CD4-positive, alpha-beta memory T cell (primary cell): Measurements from ENCODE around the gene TMEM167B. TPM values are rescaled to one million over a fixed set of nuclear protein-coding genes. Genes with fewer than 3 reads are reported as not detected.
A peak's percentile ranks its signal among the peaks of the same experiment; 100 is the strongest.

ENCODE experiments used
- CTCF ChIA-PET: fragments of 350-600 bp; sonication (Branson Sonifier 250); formaldehyde crosslinking; loops from one replicate; lab custom pipeline; 2021; ENCODE audit warnings: inconsistent platforms; ENCODE audit not compliant: partially characterized antibody; lab: Charles Lee
- POLR2A ChIA-PET: fragments of 350-600 bp; sonication (Branson Sonifier 250); formaldehyde crosslinking; loops from one replicate; lab custom pipeline; 2021; ENCODE audit not compliant: partially characterized antibody; lab: Charles Lee
- DNase-seq, 5 donors: peaks; one replicate each; pipeline versions ENCODE4 v3.0.0 to v3.0.0-alpha.2; 2020 to 2022; ENCODE audit warnings: mixed read lengths in 1 of 5
- H3K27ac ChIP-seq: one replicate; pipeline ENCODE4 v1.7.0; 2013; ENCODE audit warnings: low read depth, low read length
- H3K27me3 ChIP-seq: 2 replicates; pipeline ENCODE4 v1.7.0; 2013; ENCODE audit warnings: mild to moderate bottlenecking, low read length, moderate library complexity; ENCODE audit not compliant: insufficient read depth
- H3K36me3 ChIP-seq: 2 replicates; pipeline ENCODE4 v1.7.0; 2013; ENCODE audit warnings: mild to moderate bottlenecking, low read length, moderate library complexity; ENCODE audit not compliant: insufficient read depth
- H3K4me1 ChIP-seq: 2 replicates; pipeline ENCODE4 v1.7.0; 2013; ENCODE audit warnings: mild to moderate bottlenecking, low read length, moderate library complexity; ENCODE audit not compliant: insufficient read depth
- H3K4me3 ChIP-seq, 2 donors: one replicate each; pipeline ENCODE4 v1.7.0; 2013; ENCODE audit warnings: low read length in 2 of 2, mild to moderate bottlenecking in 1 of 2
- H3K9me3 ChIP-seq, 2 donors: one replicate each; pipeline ENCODE4 v1.7.0; 2013; ENCODE audit warnings: low read length in 2 of 2, control low read depth in 1 of 2; ENCODE audit not compliant: control insufficient read depth in 1 of 2
- H3K27ac Mint-ChIP-seq, 7 donors: one replicate each; pipeline ENCODE4 v1.8.0; 2020 to 2021; ENCODE audit warnings: mixed read lengths in 7 of 7, mild to moderate bottlenecking in 6 of 7, inconsistent platforms in 3 of 7, moderate library complexity in 3 of 7
- H3K27me3 Mint-ChIP-seq, 2 donors: one replicate each; pipeline ENCODE4 v1.8.0; 2020 to 2021; ENCODE audit warnings: mixed read lengths in 2 of 2
- H3K36me3 Mint-ChIP-seq, 2 donors: one replicate each; pipeline ENCODE4 v1.8.0; 2020 to 2021; ENCODE audit warnings: mixed read lengths in 2 of 2, inconsistent platforms in 1 of 2, mild to moderate bottlenecking in 1 of 2
- H3K4me1 Mint-ChIP-seq, 4 donors: one replicate each; pipeline ENCODE4 v1.8.0; 2020 to 2021; ENCODE audit warnings: mixed read lengths in 4 of 4, mild to moderate bottlenecking in 1 of 4
- H3K4me3 Mint-ChIP-seq, 8 donors: one replicate each; pipeline ENCODE4 v1.8.0; 2020 to 2021; ENCODE audit warnings: mixed read lengths in 8 of 8, mild to moderate bottlenecking in 7 of 8, moderate library complexity in 6 of 8, inconsistent platforms in 3 of 8
- H3K9me3 Mint-ChIP-seq, 8 donors: one replicate each; pipeline ENCODE4 v1.8.0; 2020 to 2021; ENCODE audit warnings: mixed read lengths in 8 of 8, mild to moderate bottlenecking in 5 of 8, inconsistent platforms in 3 of 8, moderate library complexity in 1 of 8
- intact Hi-C: fragments of 100-400 bp; cut with micrococcal nuclease; formaldehyde crosslinking; loops from one replicate; pipeline ENCODE4 v1.15.1; 2023
- polyA plus RNA-seq, 2 donors: library from polyadenylated mRNA; unstranded; fragments of 300-500 nt; fragmentation: Illumina TruSeq; gene quantifications; one replicate each; pipeline ENCODE4 v1.2.3, GENCODE V29; 2021
- total RNA-seq, 2 experiments: library from RNA; stranded (reverse); gene quantifications; one replicate each; pipeline ENCODE4 v1.2.3, GENCODE V29; 2021

TMEM167B gene
- total and polyA plus RNA-seq, 4 experiments from 2014 or later = 38.8 to 47.9 (median 42.2) TPM

GRCh38 chr1:109120356-109120755 lies 29.8 kb downstream of the TMEM167B start:
- peaks cover 1 to 12% of the 10 kb centered on the region in 2 donors for H3K36me3 Mint-ChIP-seq
- H3K9me3 Mint-ChIP-seq = no peaks in the 10 kb centered on the region
- POLR2A ChIA-PET = no interaction called here
- intact Hi-C loops = no loop called here
- H3K9me3 ChIP-seq = no peaks in the 10 kb centered on the region
- H3K27ac Mint-ChIP-seq = no peak overlapping the region
- no peaks in the 10 kb centered on the region for H3K4me1 ChIP-seq
- no peak for DNase-seq
- CTCF ChIA-PET = no interaction called here
- no peaks in the 10 kb centered on the region for H3K36me3 ChIP-seq
- H3K4me3 Mint-ChIP-seq = no peak overlapping the region
- H3K27ac ChIP-seq = no peak overlapping the region
- no peaks in the 10 kb centered on the region for H3K27me3 ChIP-seq
- no peak overlapping the region for H3K4me3 ChIP-seq
- peaks cover 0 to 8% (median 5%) of the 10 kb centered on the region in 4 donors for H3K4me1 Mint-ChIP-seq
- H3K27me3 Mint-ChIP-seq = no peaks in the 10 kb centered on the region

DNA sequence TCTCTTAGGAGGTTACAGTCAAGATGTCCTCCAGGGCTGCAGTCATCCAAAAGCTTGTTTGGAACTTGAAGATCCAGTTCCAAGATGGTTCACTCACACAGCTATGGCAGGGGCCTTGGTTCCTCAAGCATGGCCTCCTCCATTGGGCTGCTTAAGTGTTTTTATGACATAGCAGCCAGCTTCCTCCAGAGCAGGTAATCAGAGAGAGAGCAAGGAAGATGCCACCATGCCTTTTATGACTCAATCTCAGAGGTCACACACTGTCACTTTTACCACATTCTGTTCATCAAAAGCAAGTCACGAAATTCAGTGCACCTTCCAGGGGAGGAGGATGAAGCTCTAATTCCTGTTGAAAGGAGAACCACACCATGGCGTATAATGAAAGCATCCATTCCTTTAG lies 40.5 kb downstream of the TMEM167B start:
- no peaks in the 10 kb centered on the region for H3K27me3 ChIP-seq
- Mint-ChIP-seq H3K36me3 (peaks cover 0 to 9% of the 10 kb centered on the region in 2 donors), H3K4me1 (peaks cover 0 to 6% (median 2%) of the 10 kb centered on the region in 4 donors), H3K4me3 (no peak overlapping the region), H3K27ac (no peak overlapping the region), H3K27me3 (no peaks in the 10 kb centered on the region), H3K9me3 (no peaks in the 10 kb centered on the region)
- intact Hi-C loops = no loop called here
- no peaks in the 10 kb centered on the region for H3K9me3 ChIP-seq
- POLR2A ChIA-PET = no interaction called here
- H3K36me3 ChIP-seq = no peaks in the 10 kb centered on the region
- no peak for DNase-seq
- CTCF ChIA-PET = interaction anchor here (1.0 to 2.0 kb wide), 2 partner anchors 8 to 17 kb away, joined by 4 to 5 read pairs; partner anchors contain the start of gene ELAPOR1
- no peak overlapping the region for H3K27ac ChIP-seq
- H3K4me1 ChIP-seq = no peaks in the 10 kb centered on the region
- H3K4me3 ChIP-seq = no peak overlapping the region

GRCh38 chr1:109131800-109132199 lies 41.2 kb downstream of the TMEM167B start:
- peaks cover 0 to 6% (median 2%) of the 10 kb centered on the region in 4 donors for H3K4me1 Mint-ChIP-seq
- no peak overlapping the region for H3K27ac Mint-ChIP-seq
- no peak overlapping the region for H3K4me3 Mint-ChIP-seq
- intact Hi-C loops = no loop called here
- no peaks in the 10 kb centered on the region for H3K27me3 Mint-ChIP-seq
- no peaks in the 10 kb centered on the region for H3K9me3 Mint-ChIP-seq
- H3K36me3 Mint-ChIP-seq = peaks cover 0 to 6% of the 10 kb centered on the region in 2 donors
- H3K36me3 ChIP-seq = no peaks in the 10 kb centered on the region
- no peaks in the 10 kb centered on the region for H3K9me3 ChIP-seq
- ChIA-PET POLR2A (no interaction called here), CTCF (interaction anchor here (2.0 kb wide), 1 partner anchor 17 kb away, joined by 5 read pairs; the partner anchor contains the start of gene ELAPOR1)
- H3K27me3 ChIP-seq = no peaks in the 10 kb centered on the region
- no peaks in the 10 kb centered on the region for H3K4me1 ChIP-seq
- no peak overlapping the region for H3K4me3 ChIP-seq
- DNase-seq = no peak
- no peak overlapping the region for H3K27ac ChIP-seq

GRCh38 chr1:109133002-109133706 lies 42.6 kb downstream of the TMEM167B start:
- peak overlapping the region in 2 of 7 donors; percentile 37 to 38 for H3K27ac Mint-ChIP-seq
- H3K4me3 ChIP-seq = no peak overlapping the region
- no peaks in the 10 kb centered on the region for H3K27me3 Mint-ChIP-seq
- DNase-seq = no peak
- H3K27ac ChIP-seq = no peak overlapping the region
- intact Hi-C loops = no loop called here
- ChIA-PET POLR2A (interaction anchor here (0.7 kb wide), 1 partner anchor 19 kb away, joined by 3 read pairs; the partner anchor contains the start of gene ELAPOR1), CTCF (interaction anchor here (1.3 kb wide), 1 partner anchor 20 kb away, joined by 3 read pairs; a partner anchor contains a TSS)
- H3K4me1 ChIP-seq = no peaks in the 10 kb centered on the region
- H3K36me3 ChIP-seq = no peaks in the 10 kb centered on the region
- no peak overlapping the region for H3K4me3 Mint-ChIP-seq
- no peaks in the 10 kb centered on the region for H3K9me3 Mint-ChIP-seq
- peaks cover 0 to 4% of the 10 kb centered on the region in 2 donors for H3K36me3 Mint-ChIP-seq
- H3K9me3 ChIP-seq = no peaks in the 10 kb centered on the region
- peaks cover 0 to 6% (median 2%) of the 10 kb centered on the region in 4 donors for H3K4me1 Mint-ChIP-seq
- H3K27me3 ChIP-seq = no peaks in the 10 kb centered on the region

DNA sequence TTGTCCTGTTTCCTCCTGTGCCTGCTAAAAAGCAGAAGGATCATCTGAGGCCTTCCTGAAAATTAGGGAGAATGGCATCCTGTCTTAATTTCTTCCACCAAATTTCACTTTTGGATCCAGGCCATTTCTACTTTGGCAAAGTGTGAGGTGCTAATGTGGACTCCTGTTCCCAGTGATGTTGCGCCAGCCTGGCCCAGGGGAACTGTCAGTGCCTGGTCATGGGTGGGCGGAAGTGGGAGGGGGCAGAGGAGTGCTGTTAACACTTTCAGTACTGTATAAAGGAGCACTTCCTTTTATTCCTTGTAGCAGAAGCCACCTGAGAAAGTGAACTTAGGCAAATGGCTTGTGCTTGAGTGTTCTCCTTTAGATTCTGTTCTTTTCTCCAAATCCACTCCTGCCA lies 43.3 kb downstream of the TMEM167B start:
- Histone ChIP-seq H3K27me3 (no peaks in the 10 kb centered on the region), H3K4me1 (no peaks in the 10 kb centered on the region), H3K36me3 (no peaks in the 10 kb centered on the region), H3K9me3 (no peaks in the 10 kb centered on the region), H3K4me3 (no peak overlapping the region), H3K27ac (no peak overlapping the region)
- H3K27me3 Mint-ChIP-seq = no peaks in the 10 kb centered on the region
- DNase-seq = no peak
- peaks cover 0 to 6% (median 2%) of the 10 kb centered on the region in 4 donors for H3K4me1 Mint-ChIP-seq
- peak overlapping the region in 1 of 7 donors; percentile 18 for H3K27ac Mint-ChIP-seq
- intact Hi-C loops = no loop called here
- peaks cover 0 to 4% of the 10 kb centered on the region in 2 donors for H3K36me3 Mint-ChIP-seq
- H3K9me3 Mint-ChIP-seq = no peaks in the 10 kb centered on the region
- ChIA-PET POLR2A (no interaction called here), CTCF (interaction anchor here (1.3 kb wide), 1 partner anchor 21 kb away, joined by 3 read pairs; a partner anchor contains a TSS)
- H3K4me3 Mint-ChIP-seq = no peak overlapping the region

- Mint-ChIP-seq H3K27me3 (no peaks in the 10 kb centered on the region), H3K4me3 (no peak overlapping the region), H3K4me1 (peaks cover 0 to 6% (median 2%) of the 10 kb centered on the region in 4 donors), H3K27ac (peak overlapping the region in 2 of 7 donors; percentile 32 to 36), H3K36me3 (peaks cover 0 to 4% of the 10 kb centered on the region in 2 donors), H3K9me3 (no peaks in the 10 kb centered on the region)
- H3K4me3 ChIP-seq = no peak overlapping the region
- H3K9me3 ChIP-seq = no peaks in the 10 kb centered on the region
- ChIA-PET POLR2A (no interaction called here), CTCF (interaction anchor here (1.3 kb wide), 1 partner anchor 22 kb away, joined by 3 read pairs; a partner anchor contains a TSS)
- no peak for DNase-seq
- intact Hi-C loops = no loop called here
- H3K4me1 ChIP-seq = no peaks in the 10 kb centered on the region
- H3K36me3 ChIP-seq = no peaks in the 10 kb centered on the region
- H3K27ac ChIP-seq = no peak overlapping the region
- H3K27me3 ChIP-seq = no peaks in the 10 kb centered on the region
These were observed 43.9 kb downstream of the TMEM167B start for GRCh38 chr1:109134423-109134822.

- Mint-ChIP-seq H3K4me3 (no peak overlapping the region), H3K27ac (no peak overlapping the region), H3K9me3 (no peaks in the 10 kb centered on the region), H3K36me3 (no peaks in the 10 kb centered on the region), H3K4me1 (peaks cover 0 to 6% (median 2%) of the 10 kb centered on the region in 4 donors), H3K27me3 (no peaks in the 10 kb centered on the region)
- CTCF ChIA-PET = no interaction called here
- H3K4me1 ChIP-seq = no peaks in the 10 kb centered on the region
- no peak overlapping the region for H3K27ac ChIP-seq
- intact Hi-C loops = no loop called here
- H3K27me3 ChIP-seq = no peaks in the 10 kb centered on the region
- H3K9me3 ChIP-seq = no peaks in the 10 kb centered on the region
- DNase-seq = no peak
- no peaks in the 10 kb centered on the region for H3K36me3 ChIP-seq
- POLR2A ChIA-PET = no interaction called here
- no peak overlapping the region for H3K4me3 ChIP-seq
These were observed 45.4 kb downstream of the TMEM167B start for GRCh38 chr1:109135940-109136339.
